GM23338 (cell line): Measurements from ENCODE around the gene PCSK6. TPM values are rescaled to one million over a fixed set of nuclear protein-coding genes. Genes with fewer than 3 reads are reported as not detected.

Experiments
- ATAC-seq: fragments of 200-7000 bp; cut with Tn5 transposase; 3 replicates; pipeline ENCODE4 v1.9.1; 2020
- DNase-seq: peaks from one replicate; pipeline ENCODE4 v3.0.0-alpha.2; 2015; ENCODE audit warnings: low spot score
- H2AFZ ChIP-seq: fragments of 200-600 bp; sonication (generic); 2 replicates; pipeline ENCODE4 v1.8.0; 2016; ENCODE audit warnings: antibody characterized with exemption, mild to moderate bottlenecking, moderate library complexity
- H3F3A ChIP-seq: fragments of 200-600 bp; sonication (generic); replicated peaks from 2 replicates; pipeline ENCODE4 v1.8.0; 2017; ENCODE audit warnings: antibody characterized with exemption, mixed run types, low read depth
- H3K27ac ChIP-seq: fragments of 200-600 bp; sonication (generic); 2 replicates; pipeline ENCODE4 v1.6.1; 2016; ENCODE audit warnings: low read depth
- H3K27me3 ChIP-seq: fragments of 200-600 bp; sonication (generic); 2 replicates; pipeline ENCODE4 v1.8.0; 2016; ENCODE audit warnings: mild to moderate bottlenecking, mixed run types, moderate library complexity; ENCODE audit not compliant: insufficient read depth
- H3K36me3 ChIP-seq: fragments of 200-600 bp; sonication (generic); 2 replicates; pipeline ENCODE4 v1.8.0; 2016; ENCODE audit warnings: mild to moderate bottlenecking; ENCODE audit not compliant: insufficient read depth
- H3K4me1 ChIP-seq: fragments of 200-600 bp; sonication (generic); 2 replicates; pipeline ENCODE4 v1.8.0; 2016; ENCODE audit warnings: mild to moderate bottlenecking, moderate library complexity; ENCODE audit not compliant: insufficient read depth
- H3K4me2 ChIP-seq: fragments of 200-600 bp; sonication (generic); 2 replicates; pipeline ENCODE4 v1.7.1; 2017; ENCODE audit warnings: mixed run types
- H3K4me3 ChIP-seq: fragments of 200-600 bp; sonication (generic); 2 replicates; pipeline ENCODE4 v1.6.1; 2016; ENCODE audit warnings: mixed run types
- H3K79me2 ChIP-seq: fragments of 200-600 bp; sonication (generic); replicated peaks from 2 replicates; pipeline ENCODE4 v1.8.0; 2017; ENCODE audit warnings: mild to moderate bottlenecking; ENCODE audit not compliant: insufficient read depth
- H3K9me2 ChIP-seq: fragments of 200-600 bp; sonication (generic); 2 replicates; pipeline ENCODE4 v1.8.0; 2017; ENCODE audit not compliant: insufficient read depth
- H4K20me1 ChIP-seq: fragments of 200-600 bp; sonication (generic); replicated peaks from 2 replicates; pipeline ENCODE4 v1.8.0; 2017; ENCODE audit warnings: mild to moderate bottlenecking; ENCODE audit not compliant: insufficient read depth
- H3K27ac Mint-ChIP-seq: 2 replicates; pipeline ENCODE4 v1.8.0; 2020; ENCODE audit warnings: inconsistent platforms, mild to moderate bottlenecking, moderate library complexity, mixed read lengths
- H3K27me3 Mint-ChIP-seq: 3 replicates; pipeline ENCODE4 v1.8.0; 2022; ENCODE audit warnings: low read depth, mild to moderate bottlenecking, moderate library complexity, mixed read lengths, inconsistent platforms; ENCODE audit not compliant: insufficient read depth, poor library complexity
- H3K36me3 Mint-ChIP-seq: 3 replicates; pipeline ENCODE4 v1.8.0; 2021; ENCODE audit warnings: low read depth, mild to moderate bottlenecking, inconsistent platforms, moderate library complexity, mixed read lengths
- H3K4me1 Mint-ChIP-seq: 3 replicates; pipeline ENCODE4 v1.8.0; 2020; ENCODE audit warnings: mild to moderate bottlenecking, inconsistent platforms, mixed read lengths
- H3K4me3 Mint-ChIP-seq: 3 replicates; pipeline ENCODE4 v1.8.0; 2021; ENCODE audit warnings: moderate library complexity, mild to moderate bottlenecking, inconsistent platforms, mixed read lengths
- H3K9me3 Mint-ChIP-seq: 3 replicates; pipeline ENCODE4 v1.8.0; 2020; ENCODE audit warnings: moderate library complexity, mild to moderate bottlenecking, inconsistent platforms, mixed read lengths
- CREB1 ChIP-seq: fragments of 250-450 bp; sonication (Bioruptor Pico); IDR thresholded peaks from 2 replicates; pipeline ENCODE4 v1.5.0; 2020; ENCODE audit warnings: low read depth, mild to moderate bottlenecking, moderate library complexity
- EZH2 ChIP-seq: fragments of 200-600 bp; sonication (generic); IDR thresholded peaks from one replicate; pipeline ENCODE4 v1.8.0; 2017; ENCODE audit warnings: antibody characterized with exemption, mild to moderate bottlenecking, low read depth; ENCODE audit not compliant: unreplicated experiment
- EZH2phosphoT487 ChIP-seq: fragments of 200-600 bp; sonication (generic); IDR thresholded peaks from one replicate; pipeline ENCODE4 v1.8.1; 2018; ENCODE audit warnings: antibody characterized with exemption; ENCODE audit not compliant: unreplicated experiment
- JUNB ChIP-seq: IDR thresholded peaks from one replicate; pipeline ENCODE4 v1.6.1; 2016; ENCODE audit warnings: antibody characterized with exemption; ENCODE audit not compliant: unreplicated experiment
- NANOG ChIP-seq: IDR thresholded peaks from 2 replicates; pipeline ENCODE4 v1.6.1; 2016; ENCODE audit warnings: antibody characterized with exemption, borderline replicate concordance
- POLR2AphosphoS5 ChIP-seq: IDR thresholded peaks from 2 replicates; pipeline ENCODE4 v1.6.1; 2016; ENCODE audit warnings: antibody characterized with exemption, low read depth
- STAT1 ChIP-seq: IDR thresholded peaks from one replicate; pipeline ENCODE4 v1.6.1; 2016; ENCODE audit warnings: antibody characterized with exemption; ENCODE audit not compliant: unreplicated experiment
- ZNF114 ChIP-seq: fragments of 250-450 bp; sonication (Bioruptor Pico); IDR thresholded peaks from 2 replicates; pipeline ENCODE4 v1.5.0; 2020; ENCODE audit warnings: mild to moderate bottlenecking, moderate library complexity
- ZNF331 ChIP-seq: fragments of 250-450 bp; sonication (Bioruptor Pico); IDR thresholded peaks from 2 replicates; pipeline ENCODE4 v1.5.0; 2020; ENCODE audit warnings: low read depth, mild to moderate bottlenecking, moderate library complexity
- polyA plus RNA-seq: library from polyadenylated mRNA; unstranded; fragments of >200 nt; fragmentation: Nextera tagmentation; extraction: Ambion mirVana; gene quantifications from 2 replicates; pipeline ENCODE4 v1.2.1, GENCODE V29; 2016
- total RNA-seq: library from RNA; depleted of rRNA; stranded (reverse); fragments of >200 nt; shearing (Covaris generic); gene quantifications from 2 replicates; pipeline ENCODE4 v1.2.3, GENCODE V29; 2014
- TF ChIP-seq, protein P1 (sequence below): fragments of 250-450 bp; sonication (Bioruptor Pico); IDR thresholded peaks from 2 replicates; pipeline ENCODE4 v1.5.0; 2020; ENCODE audit warnings: mild to moderate bottlenecking, moderate library complexity
- TF ChIP-seq, protein P2 (sequence below): IDR thresholded peaks from 2 replicates; pipeline ENCODE4 v1.6.1; 2016; ENCODE audit warnings: antibody characterized with exemption

Gene PCSK6
- total and polyA plus RNA-seq, 2 experiments from 2014 or later: 1.7 to 6.7 TPM

DNA sequence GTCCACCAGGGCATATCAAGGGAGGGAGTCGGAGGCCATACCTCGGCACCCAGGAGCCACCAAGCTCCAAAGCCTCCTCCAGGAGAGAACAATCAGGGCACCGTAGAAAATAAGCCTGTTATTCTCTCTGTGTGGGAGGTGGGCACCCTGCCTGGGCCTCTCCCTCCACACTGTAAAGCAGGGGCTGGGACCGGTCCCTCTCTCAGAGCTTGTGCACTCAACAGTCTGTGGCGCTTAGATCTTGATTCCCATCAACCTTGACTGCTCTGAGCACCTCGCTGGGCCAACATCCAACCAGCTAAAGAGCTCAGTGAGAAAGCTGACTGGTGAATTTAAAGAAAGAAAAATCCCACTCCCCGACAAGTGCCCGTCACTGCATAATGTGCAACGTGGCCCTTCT is 53.0 kb downstream of the PCSK6 start:
- Histone ChIP-seq H3K27me3 (no peaks in the 10 kb centered on the region), H2AFZ (no peak overlapping the region), H3F3A (no peaks in the 10 kb centered on the region), H3K79me2 (no peaks in the 10 kb centered on the region), H3K4me2 (no peak overlapping the region), H3K36me3 (no peaks in the 10 kb centered on the region), H4K20me1 (no peaks in the 10 kb centered on the region), H3K4me1 (no peaks in the 10 kb centered on the region; the same call in 1 of the 2 replicates), H3K4me3 (no peak overlapping the region), H3K9me2 (no peaks in the 10 kb centered on the region), H3K27ac (no peak overlapping the region)
- no peak for TF ChIP-seq EZH2phosphoT487
- TF ChIP-seq CREB1 (CRISPR knock-in tag): no peak
- TF ChIP-seq STAT1: no peak
- no peak for TF ChIP-seq EZH2
- TF ChIP-seq NANOG: no peak
- TF ChIP-seq ZNF331: no peak
- no peak for TF ChIP-seq POLR2AphosphoS5
- TF ChIP-seq ZNF114: no peak
- H3K27me3 Mint-ChIP-seq: peaks cover 8% of the 10 kb centered on the region
- no peak for ATAC-seq
- H3K9me3 Mint-ChIP-seq: no peaks in the 10 kb centered on the region; the same call in 2 of the 3 replicates
- peaks cover 22% of the 10 kb centered on the region for H3K4me1 Mint-ChIP-seq
- no peak overlapping the region for H3K4me3 Mint-ChIP-seq
- no peak overlapping the region for H3K27ac Mint-ChIP-seq
- no peaks in the 10 kb centered on the region for H3K36me3 Mint-ChIP-seq
- DNase-seq: no peak

DNA sequence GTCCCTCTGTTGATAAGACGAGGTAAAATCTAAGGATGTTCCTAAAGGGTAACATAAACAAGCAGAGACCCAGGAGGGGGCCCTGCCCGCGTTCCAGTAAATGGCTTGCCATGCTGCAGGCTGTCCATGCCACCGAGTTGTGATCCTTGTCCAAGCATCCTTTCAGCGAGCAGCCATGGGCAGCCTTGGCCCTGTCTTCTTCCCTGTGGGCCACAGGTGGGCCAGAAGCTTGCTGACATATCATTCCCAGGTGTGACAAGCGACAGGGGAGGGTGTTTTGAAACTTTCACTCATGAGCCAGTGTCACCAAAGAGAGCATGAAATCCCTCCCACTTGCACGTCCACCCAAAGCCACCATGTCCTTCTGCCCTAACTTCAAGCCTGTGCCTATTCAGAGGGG is 53.7 kb downstream of the PCSK6 start:
- no peaks in the 10 kb centered on the region for H3K9me2 ChIP-seq
- no peaks in the 10 kb centered on the region; the same call in 2 of the 3 replicates for H3K9me3 Mint-ChIP-seq
- H3K27me3 Mint-ChIP-seq: peaks cover 8% of the 10 kb centered on the region
- H3K4me2 ChIP-seq: no peak overlapping the region
- no peaks in the 10 kb centered on the region for H3K79me2 ChIP-seq
- no peak overlapping the region for H3K27ac ChIP-seq
- H2AFZ ChIP-seq: no peak overlapping the region
- no peak overlapping the region for H3K4me3 Mint-ChIP-seq
- H3K36me3 Mint-ChIP-seq: no peaks in the 10 kb centered on the region
- DNase-seq: no peak
- no peak overlapping the region for H3K27ac Mint-ChIP-seq
- H3F3A ChIP-seq: no peaks in the 10 kb centered on the region
- H4K20me1 ChIP-seq: no peaks in the 10 kb centered on the region
- no peaks in the 10 kb centered on the region for H3K4me1 ChIP-seq
- H3K36me3 ChIP-seq: no peaks in the 10 kb centered on the region
- no peak overlapping the region for H3K4me3 ChIP-seq
- no peak for ATAC-seq
- peaks cover 22% of the 10 kb centered on the region for H3K4me1 Mint-ChIP-seq
- TF ChIP-seq EZH2 (no peak), STAT1 (no peak), CREB1 (CRISPR knock-in tag) (no peak), ZNF114 (no peak), ZNF331 (no peak), NANOG (no peak), EZH2phosphoT487 (no peak), JUNB (no peak)
- TF ChIP-seq, protein P1, sequence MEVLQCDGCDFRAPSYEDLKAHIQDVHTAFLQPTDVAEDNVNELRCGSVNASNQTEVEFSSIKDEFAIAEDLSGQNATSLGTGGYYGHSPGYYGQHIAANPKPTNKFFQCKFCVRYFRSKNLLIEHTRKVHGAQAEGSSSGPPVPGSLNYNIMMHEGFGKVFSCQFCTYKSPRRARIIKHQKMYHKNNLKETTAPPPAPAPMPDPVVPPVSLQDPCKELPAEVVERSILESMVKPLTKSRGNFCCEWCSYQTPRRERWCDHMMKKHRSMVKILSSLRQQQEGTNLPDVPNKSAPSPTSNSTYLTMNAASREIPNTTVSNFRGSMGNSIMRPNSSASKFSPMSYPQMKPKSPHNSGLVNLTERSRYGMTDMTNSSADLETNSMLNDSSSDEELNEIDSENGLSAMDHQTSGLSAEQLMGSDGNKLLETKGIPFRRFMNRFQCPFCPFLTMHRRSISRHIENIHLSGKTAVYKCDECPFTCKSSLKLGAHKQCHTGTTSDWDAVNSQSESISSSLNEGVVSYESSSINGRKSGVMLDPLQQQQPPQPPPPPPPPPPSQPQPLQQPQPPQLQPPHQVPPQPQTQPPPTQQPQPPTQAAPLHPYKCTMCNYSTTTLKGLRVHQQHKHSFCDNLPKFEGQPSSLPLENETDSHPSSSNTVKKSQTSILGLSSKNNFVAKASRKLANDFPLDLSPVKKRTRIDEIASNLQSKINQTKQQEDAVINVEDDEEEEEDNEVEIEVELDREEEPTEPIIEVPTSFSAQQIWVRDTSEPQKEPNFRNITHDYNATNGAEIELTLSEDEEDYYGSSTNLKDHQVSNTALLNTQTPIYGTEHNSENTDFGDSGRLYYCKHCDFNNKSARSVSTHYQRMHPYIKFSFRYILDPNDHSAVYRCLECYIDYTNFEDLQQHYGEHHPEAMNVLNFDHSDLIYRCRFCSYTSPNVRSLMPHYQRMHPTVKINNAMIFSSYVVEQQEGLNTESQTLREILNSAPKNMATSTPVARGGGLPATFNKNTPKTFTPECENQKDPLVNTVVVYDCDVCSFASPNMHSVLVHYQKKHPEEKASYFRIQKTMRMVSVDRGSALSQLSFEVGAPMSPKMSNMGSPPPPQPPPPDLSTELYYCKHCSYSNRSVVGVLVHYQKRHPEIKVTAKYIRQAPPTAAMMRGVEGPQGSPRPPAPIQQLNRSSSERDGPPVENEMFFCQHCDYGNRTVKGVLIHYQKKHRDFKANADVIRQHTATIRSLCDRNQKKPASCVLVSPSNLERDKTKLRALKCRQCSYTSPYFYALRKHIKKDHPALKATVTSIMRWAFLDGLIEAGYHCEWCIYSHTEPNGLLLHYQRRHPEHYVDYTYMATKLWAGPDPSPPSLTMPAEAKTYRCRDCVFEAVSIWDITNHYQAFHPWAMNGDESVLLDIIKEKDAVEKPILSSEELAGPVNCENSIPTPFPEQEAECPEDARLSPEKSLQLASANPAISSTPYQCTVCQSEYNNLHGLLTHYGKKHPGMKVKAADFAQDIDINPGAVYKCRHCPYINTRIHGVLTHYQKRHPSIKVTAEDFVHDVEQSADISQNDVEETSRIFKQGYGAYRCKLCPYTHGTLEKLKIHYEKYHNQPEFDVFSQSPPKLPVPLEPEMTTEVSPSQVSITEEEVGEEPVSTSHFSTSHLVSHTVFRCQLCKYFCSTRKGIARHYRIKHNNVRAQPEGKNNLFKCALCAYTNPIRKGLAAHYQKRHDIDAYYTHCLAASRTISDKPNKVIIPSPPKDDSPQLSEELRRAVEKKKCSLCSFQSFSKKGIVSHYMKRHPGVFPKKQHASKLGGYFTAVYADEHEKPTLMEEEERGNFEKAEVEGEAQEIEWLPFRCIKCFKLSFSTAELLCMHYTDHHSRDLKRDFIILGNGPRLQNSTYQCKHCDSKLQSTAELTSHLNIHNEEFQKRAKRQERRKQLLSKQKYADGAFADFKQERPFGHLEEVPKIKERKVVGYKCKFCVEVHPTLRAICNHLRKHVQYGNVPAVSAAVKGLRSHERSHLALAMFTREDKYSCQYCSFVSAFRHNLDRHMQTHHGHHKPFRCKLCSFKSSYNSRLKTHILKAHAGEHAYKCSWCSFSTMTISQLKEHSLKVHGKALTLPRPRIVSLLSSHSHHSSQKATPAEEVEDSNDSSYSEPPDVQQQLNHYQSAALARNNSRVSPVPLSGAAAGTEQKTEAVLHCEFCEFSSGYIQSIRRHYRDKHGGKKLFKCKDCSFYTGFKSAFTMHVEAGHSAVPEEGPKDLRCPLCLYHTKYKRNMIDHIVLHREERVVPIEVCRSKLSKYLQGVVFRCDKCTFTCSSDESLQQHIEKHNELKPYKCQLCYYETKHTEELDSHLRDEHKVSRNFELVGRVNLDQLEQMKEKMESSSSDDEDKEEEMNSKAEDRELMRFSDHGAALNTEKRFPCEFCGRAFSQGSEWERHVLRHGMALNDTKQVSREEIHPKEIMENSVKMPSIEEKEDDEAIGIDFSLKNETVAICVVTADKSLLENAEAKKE (CRISPR knock-in tag): no peak
- TF ChIP-seq, protein P2, sequence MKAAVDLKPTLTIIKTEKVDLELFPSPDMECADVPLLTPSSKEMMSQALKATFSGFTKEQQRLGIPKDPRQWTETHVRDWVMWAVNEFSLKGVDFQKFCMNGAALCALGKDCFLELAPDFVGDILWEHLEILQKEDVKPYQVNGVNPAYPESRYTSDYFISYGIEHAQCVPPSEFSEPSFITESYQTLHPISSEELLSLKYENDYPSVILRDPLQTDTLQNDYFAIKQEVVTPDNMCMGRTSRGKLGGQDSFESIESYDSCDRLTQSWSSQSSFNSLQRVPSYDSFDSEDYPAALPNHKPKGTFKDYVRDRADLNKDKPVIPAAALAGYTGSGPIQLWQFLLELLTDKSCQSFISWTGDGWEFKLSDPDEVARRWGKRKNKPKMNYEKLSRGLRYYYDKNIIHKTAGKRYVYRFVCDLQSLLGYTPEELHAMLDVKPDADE: no peak
- H3K27me3 ChIP-seq: no peaks in the 10 kb centered on the region
